SK-N-SH (cell line): ENCODE results near the gene DCTN3. TPM values are rescaled to one million over a fixed set of nuclear protein-coding genes. Genes with fewer than 3 reads are reported as not detected.

Experiments
- CTCF ChIA-PET: fragments of 300-600, 350-600 bp; formaldehyde crosslinking; extraction: SDS; loops from one replicate; lab custom pipeline; 2021; lab: Yijun Ruan, JAX
- POLR2A ChIA-PET: fragments of 350-600 bp; sonication (Branson Sonifier 250); formaldehyde crosslinking; extraction: SDS; loops from one replicate; lab custom pipeline; 2020; ENCODE audit warnings: antibody characterized with exemption, inconsistent platforms; lab: Yijun Ruan, JAX
- DNase-seq: peaks from one replicate; pipeline ENCODE4 v3.0.0; 2012
- H2AFZ ChIP-seq: fragments of 200-600 bp; sonication (generic); 2 replicates; pipeline ENCODE4 v1.8.1; 2016; ENCODE audit warnings: antibody characterized with exemption, mild to moderate bottlenecking, low read depth
- H3F3A ChIP-seq: fragments of 200-600 bp; sonication (generic); replicated peaks from 2 replicates; pipeline ENCODE3; 2016; ENCODE audit warnings: antibody characterized with exemption, mild to moderate bottlenecking; ENCODE audit not compliant: insufficient read depth
- H3K27ac ChIP-seq, 2 experiments: fragments of 200-500 bp in 1 of 2; fragments of 200-600 bp in 1 of 2; sonication (Bioruptor generic) in 1 of 2; sonication (generic), shearing (Covaris generic) in 1 of 2; 2 replicates each; pipeline versions ENCODE4 v1.5.1 to v1.6.1; 2014 to 2016; ENCODE audit warnings: low read depth in 2 of 2, inconsistent platforms in 1 of 2, low read length in 1 of 2, mild to moderate bottlenecking in 1 of 2, mixed read lengths in 1 of 2
- H3K27me3 ChIP-seq: fragments of 200-600 bp; sonication (generic), shearing (Covaris generic); 2 replicates; pipeline ENCODE4 v1.6.1; 2016; ENCODE audit warnings: mixed run types; ENCODE audit not compliant: insufficient read depth
- H3K36me3 ChIP-seq, 2 experiments: fragments of 200-500 bp in 1 of 2; fragments of 200-600 bp in 1 of 2; sonication (Bioruptor generic) in 1 of 2; sonication (generic) in 1 of 2; replicated peaks in 1 of 2; 2 replicates each; pipeline versions ENCODE3 to v1.5.1; 2014 to 2016; ENCODE audit warnings: low read length in 1 of 2, mild to moderate bottlenecking in 1 of 2; ENCODE audit not compliant: insufficient read depth in 2 of 2, control insufficient read depth in 1 of 2
- H3K4me1 ChIP-seq, 2 experiments: fragments of 200-500 bp in 1 of 2; fragments of 200-600 bp in 1 of 2; sonication (Bioruptor generic) in 1 of 2; sonication (generic), shearing (Covaris generic) in 1 of 2; 2 replicates each; pipeline versions ENCODE4 v1.5.1 to v1.6.1; 2014 to 2016; ENCODE audit warnings: low read depth in 1 of 2, low read length in 1 of 2, mixed run types in 1 of 2; ENCODE audit not compliant: insufficient read depth in 2 of 2, control insufficient read depth in 1 of 2
- H3K4me2 ChIP-seq: fragments of 200-600 bp; sonication (generic), shearing (Covaris generic); 2 replicates; pipeline ENCODE4 v1.6.1; 2017; ENCODE audit warnings: mixed run types
- H3K4me3 ChIP-seq, 2 experiments: fragments of 200-500 bp in 1 of 2; fragments of 200-600 bp in 1 of 2; sonication (Bioruptor generic) in 1 of 2; sonication (generic), shearing (Covaris generic) in 1 of 2; 2 replicates each; pipeline versions ENCODE4 v1.5.1 to v1.8.1; 2014 to 2016; ENCODE audit warnings: low read depth in 2 of 2, inconsistent platforms in 1 of 2, low read length in 1 of 2, mild to moderate bottlenecking in 1 of 2, mixed read lengths in 1 of 2, moderate library complexity in 1 of 2
- H3K79me2 ChIP-seq: fragments of 200-600 bp; sonication (generic); 2 replicates; pipeline ENCODE4 v1.8.1; 2017; ENCODE audit warnings: mild to moderate bottlenecking; ENCODE audit not compliant: insufficient read depth
- H3K9ac ChIP-seq: fragments of 200-600 bp; sonication (generic); 2 replicates; pipeline ENCODE4 v1.6.1; 2017; ENCODE audit warnings: mixed run types
- H3K9me2 ChIP-seq: fragments of 200-600 bp; sonication (generic); 2 replicates; pipeline ENCODE4 v1.6.1; 2017; ENCODE audit warnings: mixed run types
- H3K9me3 ChIP-seq: fragments of 200-600 bp; sonication (generic); 2 replicates; pipeline ENCODE4 v1.6.1; 2017; ENCODE audit warnings: mixed run types, mild to moderate bottlenecking, moderate library complexity
- H4K20me1 ChIP-seq: fragments of 200-600 bp; sonication (generic); 2 replicates; pipeline ENCODE4 v1.6.1; 2017; ENCODE audit warnings: mild to moderate bottlenecking, mixed run types; ENCODE audit not compliant: insufficient read depth
- CHD2 ChIP-seq: fragments of 150-350 bp; IDR thresholded peaks from 2 replicates; pipeline ENCODE4 v1.6.1; 2018; ENCODE audit warnings: low read length; ENCODE audit not compliant: partially characterized antibody
- CTCF ChIP-seq: fragments of 200-600 bp; sonication (generic); IDR thresholded peaks from 2 replicates; pipeline ENCODE4 v1.6.1; 2017; ENCODE audit warnings: antibody characterized with exemption, mild to moderate bottlenecking, moderate library complexity
- ELF1 ChIP-seq: IDR thresholded peaks from 2 replicates; pipeline ENCODE4 v1.4.0; 2012
- EZH2phosphoT487 ChIP-seq: fragments of 200-600 bp; sonication (generic); IDR thresholded peaks from 2 replicates; pipeline ENCODE4 v1.6.1; 2017; ENCODE audit warnings: low read depth, mixed run types, mild to moderate bottlenecking, antibody characterized with exemption, moderate library complexity, borderline replicate concordance
- FOSL2 ChIP-seq: IDR thresholded peaks from 2 replicates; pipeline ENCODE4 v1.4.0; 2012; ENCODE audit warnings: low read depth, mild to moderate bottlenecking, moderate library complexity, borderline replicate concordance
- FOXJ3 ChIP-seq: sonication (generic); formaldehyde crosslinking; IDR thresholded peaks from 2 replicates; pipeline ENCODE4 v1.5.1; 2020; ENCODE audit warnings: mild to moderate bottlenecking, missing genetic modification reagents
- JUND ChIP-seq: IDR thresholded peaks from 2 replicates; pipeline ENCODE4 v1.4.0; 2012
- MAX ChIP-seq: IDR thresholded peaks from 2 replicates; pipeline ENCODE4 v1.4.0; 2012; ENCODE audit warnings: low read depth
- MXI1 ChIP-seq: IDR thresholded peaks from 2 replicates; pipeline ENCODE4 v1.6.1; 2012; ENCODE audit warnings: mild to moderate bottlenecking, low read depth, low read length, improper control_type of control experiment
- NFIC ChIP-seq: IDR thresholded peaks from 2 replicates; pipeline ENCODE4 v1.4.0; 2012; ENCODE audit warnings: borderline replicate concordance
- NRF1 ChIP-seq: IDR thresholded peaks from 2 replicates; pipeline ENCODE4 v1.6.1; 2012; ENCODE audit warnings: low read depth, mild to moderate bottlenecking, low read length
- RAD21 ChIP-seq: IDR thresholded peaks from 2 replicates; pipeline ENCODE4 v1.6.1; 2012; ENCODE audit warnings: mild to moderate bottlenecking, low read length
- RFX5 ChIP-seq: IDR thresholded peaks from 2 replicates; pipeline ENCODE4 v1.6.1; 2012; ENCODE audit warnings: mild to moderate bottlenecking, improper control_type of control experiment, low read length
- TCF12 ChIP-seq: IDR thresholded peaks from 2 replicates; pipeline ENCODE4 v1.4.0; 2012
- YY1 ChIP-seq: IDR thresholded peaks from 2 replicates; pipeline ENCODE4 v1.4.0; 2012; ENCODE audit warnings: low read depth, mild to moderate bottlenecking
- WGBS: methylation state at CpG from one replicate; pipeline ENCODE4 v1.1.6; 2017; ENCODE audit warnings: low lambda C conversion rate; 5-methylcytosine and 5-hydroxymethylcytosine counted together
- polyA plus RNA-seq, 3 experiments: library from polyadenylated mRNA; depleted of rRNA; stranded (reverse); fragments of >200 nt; gene quantifications; 2 replicates each; pipeline ENCODE4 v1.2.3, GENCODE V29; 2012
- TF ChIP-seq, protein P1 (sequence below): fragments of 150-350 bp; IDR thresholded peaks from 2 replicates; pipeline ENCODE4 v1.6.1; 2017; ENCODE audit warnings: antibody characterized with exemption, low read length, low read depth, borderline replicate concordance
- TF ChIP-seq, protein P2 (sequence below): IDR thresholded peaks from 2 replicates; pipeline ENCODE4 v1.4.0; 2012; ENCODE audit warnings: low read depth, borderline replicate concordance
- TF ChIP-seq, protein P3 (sequence below): IDR thresholded peaks from 2 replicates; pipeline ENCODE4 v1.6.1; 2012; ENCODE audit warnings: mild to moderate bottlenecking, low read depth, low read length, moderate library complexity

DCTN3 gene
- polyA plus RNA-seq, 1 of the 3 experiments (the other 2 are of a cell fraction): 300 TPM

DNA sequence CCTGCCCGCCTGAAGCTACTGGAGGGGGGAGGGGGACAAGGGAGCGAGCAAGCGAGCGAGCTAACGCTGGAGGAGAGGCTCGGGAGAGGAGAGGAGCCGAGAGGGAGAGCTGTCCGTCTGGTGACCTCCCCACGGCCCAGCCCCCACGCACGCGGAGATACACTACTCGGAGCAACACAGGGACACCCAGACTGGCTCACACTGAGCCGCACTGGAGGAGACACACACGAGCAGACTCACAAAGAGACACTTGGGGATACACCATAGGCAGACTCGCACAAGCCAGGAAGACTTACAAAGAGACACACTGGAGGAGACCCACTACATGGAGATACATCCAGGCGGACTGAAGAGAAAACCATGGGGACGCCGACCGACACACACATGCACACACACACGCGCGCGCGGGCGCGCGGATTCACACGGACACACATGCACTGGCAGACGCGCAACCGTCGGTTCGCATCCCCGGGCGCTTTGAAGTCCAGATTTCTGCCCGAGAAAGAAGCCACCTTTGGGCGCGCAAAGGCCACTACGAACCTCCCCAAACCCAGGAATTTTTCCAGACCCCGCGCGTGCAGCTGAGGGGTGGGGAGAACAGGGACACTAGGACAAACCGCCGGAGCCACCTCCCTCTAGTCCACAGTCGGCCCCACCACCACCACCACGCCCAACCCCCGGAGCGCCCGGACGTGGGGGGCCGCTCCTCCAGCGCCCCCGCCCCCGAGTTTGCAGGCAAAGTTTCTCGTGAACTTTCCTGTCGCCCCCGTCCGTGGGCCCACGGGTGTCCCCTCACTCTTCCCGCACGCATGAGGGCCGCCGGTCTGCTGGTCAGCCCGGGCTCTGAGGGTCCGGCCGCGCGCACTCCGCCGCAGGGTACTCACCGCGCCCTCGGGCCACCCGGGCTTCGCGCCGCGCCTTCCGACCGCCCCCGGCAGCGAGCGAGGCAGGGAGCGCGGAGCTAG lies 31.3 kb downstream of the DCTN3 start:
- ChIA-PET CTCF (interaction anchor here (0.8 to 9.8 kb wide), 10 partner anchors 10 to 88 kb away, joined by 3 to 507 read pairs (median 4); partner anchors contain the start of gene RPP25L), POLR2A (interaction anchor here (0.7 to 1.8 kb wide), 4 partner anchors 10 to 66 kb away, joined by 3 to 10 read pairs (median 6); partner anchors contain the start of gene ENHO)
- 6% methylated on average over 18 of the region's 86 CpGs for WGBS
- H4K20me1 ChIP-seq: 0 out of 2 replicates have a peak, but pooled peaks cover 4% of the 10 kb centered on the region
- H3K27ac ChIP-seq: peak overlapping the region in 1 of 2 experiments; percentile 87; a peak in 2 of 4 replicates
- peaks cover 53% of the 10 kb centered on the region for H3K27me3 ChIP-seq
- TF ChIP-seq RAD21 (peak; percentile 7; the same call in 1 of the 2 replicates), MAX (no peak), MXI1 (peak; percentile 78), CHD2 (peak; percentile 12), RFX5 (no peak)
- peaks cover 0 to 51% of the 10 kb centered on the region in 2 experiments; a peak in 1 of 4 replicates for H3K4me1 ChIP-seq
- no peak overlapping the region for H3K9ac ChIP-seq
- H3F3A ChIP-seq: no peaks in the 10 kb centered on the region
- no peaks in the 10 kb centered on the region for H3K79me2 ChIP-seq
- no peaks in the 10 kb centered on the region for H3K36me3 ChIP-seq
- no peaks in the 10 kb centered on the region for H3K9me3 ChIP-seq
- H3K9me2 ChIP-seq: no peaks in the 10 kb centered on the region
- H2AFZ ChIP-seq: no peak overlapping the region
- DNase-seq: peak; percentile 69
- H3K4me3 ChIP-seq: peak overlapping the region in 1 of 2 experiments; percentile 51; a peak in 2 of 4 replicates
- peak overlapping the region; percentile 25; the same call in 1 of the 2 replicates for H3K4me2 ChIP-seq

- no peaks in the 10 kb centered on the region for H3K9me2 ChIP-seq
- peaks cover 0 to 68% of the 10 kb centered on the region in 2 experiments; a peak in 2 of 4 replicates for H3K4me1 ChIP-seq
- H3K4me3 ChIP-seq: no peak overlapping the region
- ChIA-PET CTCF (interaction anchor here (1.0 to 9.8 kb wide), 6 partner anchors 16 to 207 kb away, joined by 3 to 507 read pairs (median 10); no protein-coding TSS in a partner anchor), POLR2A (interaction anchor here (0.5 to 1.8 kb wide), 2 partner anchors 9 to 239 kb away, joined by 3 to 10 read pairs; no protein-coding TSS in a partner anchor)
- H3K79me2 ChIP-seq: no peaks in the 10 kb centered on the region
- DNase-seq: no peak
- no peak overlapping the region for H3K27ac ChIP-seq
- H3K27me3 ChIP-seq: peaks cover 50% of the 10 kb centered on the region
- H3F3A ChIP-seq: no peaks in the 10 kb centered on the region
- H3K4me2 ChIP-seq: no peak overlapping the region
- no peak overlapping the region for H3K9ac ChIP-seq
- no peaks in the 10 kb centered on the region for H3K36me3 ChIP-seq
- H4K20me1 ChIP-seq: 0 out of 2 replicates have a peak, but pooled peaks cover 4% of the 10 kb centered on the region
- H3K9me3 ChIP-seq: no peaks in the 10 kb centered on the region
- no peak overlapping the region for H2AFZ ChIP-seq
- WGBS: 38% methylated on average over 1 of the region's 2 CpGs
- TF ChIP-seq CTCF: no peak
- no peak for TF ChIP-seq YY1
- no peak for TF ChIP-seq NFIC
- TF ChIP-seq CHD2: no peak
- TF ChIP-seq ELF1: no peak
- TF ChIP-seq, protein P1, sequence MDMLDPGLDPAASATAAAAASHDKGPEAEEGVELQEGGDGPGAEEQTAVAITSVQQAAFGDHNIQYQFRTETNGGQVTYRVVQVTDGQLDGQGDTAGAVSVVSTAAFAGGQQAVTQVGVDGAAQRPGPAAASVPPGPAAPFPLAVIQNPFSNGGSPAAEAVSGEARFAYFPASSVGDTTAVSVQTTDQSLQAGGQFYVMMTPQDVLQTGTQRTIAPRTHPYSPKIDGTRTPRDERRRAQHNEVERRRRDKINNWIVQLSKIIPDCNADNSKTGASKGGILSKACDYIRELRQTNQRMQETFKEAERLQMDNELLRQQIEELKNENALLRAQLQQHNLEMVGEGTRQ: no peak
- no peak for TF ChIP-seq EZH2phosphoT487
- TF ChIP-seq FOSL2: no peak
- TF ChIP-seq NRF1: no peak
- TF ChIP-seq MXI1: no peak
- TF ChIP-seq FOXJ3: no peak
- TF ChIP-seq, protein P2, sequence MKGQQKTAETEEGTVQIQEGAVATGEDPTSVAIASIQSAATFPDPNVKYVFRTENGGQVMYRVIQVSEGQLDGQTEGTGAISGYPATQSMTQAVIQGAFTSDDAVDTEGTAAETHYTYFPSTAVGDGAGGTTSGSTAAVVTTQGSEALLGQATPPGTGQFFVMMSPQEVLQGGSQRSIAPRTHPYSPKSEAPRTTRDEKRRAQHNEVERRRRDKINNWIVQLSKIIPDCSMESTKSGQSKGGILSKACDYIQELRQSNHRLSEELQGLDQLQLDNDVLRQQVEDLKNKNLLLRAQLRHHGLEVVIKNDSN: no peak
- no peak for TF ChIP-seq TCF12
- TF ChIP-seq JUND: no peak
- TF ChIP-seq, protein P3, sequence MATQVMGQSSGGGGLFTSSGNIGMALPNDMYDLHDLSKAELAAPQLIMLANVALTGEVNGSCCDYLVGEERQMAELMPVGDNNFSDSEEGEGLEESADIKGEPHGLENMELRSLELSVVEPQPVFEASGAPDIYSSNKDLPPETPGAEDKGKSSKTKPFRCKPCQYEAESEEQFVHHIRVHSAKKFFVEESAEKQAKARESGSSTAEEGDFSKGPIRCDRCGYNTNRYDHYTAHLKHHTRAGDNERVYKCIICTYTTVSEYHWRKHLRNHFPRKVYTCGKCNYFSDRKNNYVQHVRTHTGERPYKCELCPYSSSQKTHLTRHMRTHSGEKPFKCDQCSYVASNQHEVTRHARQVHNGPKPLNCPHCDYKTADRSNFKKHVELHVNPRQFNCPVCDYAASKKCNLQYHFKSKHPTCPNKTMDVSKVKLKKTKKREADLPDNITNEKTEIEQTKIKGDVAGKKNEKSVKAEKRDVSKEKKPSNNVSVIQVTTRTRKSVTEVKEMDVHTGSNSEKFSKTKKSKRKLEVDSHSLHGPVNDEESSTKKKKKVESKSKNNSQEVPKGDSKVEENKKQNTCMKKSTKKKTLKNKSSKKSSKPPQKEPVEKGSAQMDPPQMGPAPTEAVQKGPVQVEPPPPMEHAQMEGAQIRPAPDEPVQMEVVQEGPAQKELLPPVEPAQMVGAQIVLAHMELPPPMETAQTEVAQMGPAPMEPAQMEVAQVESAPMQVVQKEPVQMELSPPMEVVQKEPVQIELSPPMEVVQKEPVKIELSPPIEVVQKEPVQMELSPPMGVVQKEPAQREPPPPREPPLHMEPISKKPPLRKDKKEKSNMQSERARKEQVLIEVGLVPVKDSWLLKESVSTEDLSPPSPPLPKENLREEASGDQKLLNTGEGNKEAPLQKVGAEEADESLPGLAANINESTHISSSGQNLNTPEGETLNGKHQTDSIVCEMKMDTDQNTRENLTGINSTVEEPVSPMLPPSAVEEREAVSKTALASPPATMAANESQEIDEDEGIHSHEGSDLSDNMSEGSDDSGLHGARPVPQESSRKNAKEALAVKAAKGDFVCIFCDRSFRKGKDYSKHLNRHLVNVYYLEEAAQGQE: no peak
- TF ChIP-seq RFX5: no peak
Observed at GRCh38 chr9:34587271-34587670, 33.0 kb downstream of the DCTN3 start.
